Caco-2 (cell line): ENCODE measurements around the gene SWAP70. TPM values are rescaled to one million over a fixed set of nuclear protein-coding genes. Genes with fewer than 3 reads are reported as not detected.

Experiments
- BruUV-seq: library from RNA; stranded (reverse); fragments of 400-500 nt; replicated peaks from 2 replicates; lab custom pipeline; 2021; lab: Mats Ljungman, UMichigan
- CTCF ChIA-PET: fragments of 300-600 bp; sonication (Branson Sonifier 250); formaldehyde crosslinking; loops from one replicate; lab custom pipeline; 2022; ENCODE audit warnings: antibody characterized with exemption; lab: Charles Lee
- POLR2A ChIA-PET: fragments of 300-600 bp; sonication (Branson Sonifier 250); formaldehyde crosslinking; loops from one replicate; lab custom pipeline; 2022; ENCODE audit warnings: antibody characterized with exemption; lab: Charles Lee
- DNase-seq, 2 experiments: peaks; one replicate each; pipeline versions ENCODE4 v3.0.0 to v3.0.0-alpha.2; 2020 to 2022
- H3K27me3 ChIP-seq: replicated peaks from 2 replicates; pipeline ENCODE4 v1.6.0; 2011; ENCODE audit warnings: low read length; ENCODE audit not compliant: control insufficient read depth, insufficient read depth
- H3K36me3 ChIP-seq: 2 replicates; pipeline ENCODE4 v1.5.1; 2011; ENCODE audit warnings: low read length; ENCODE audit not compliant: control insufficient read depth, insufficient read depth
- H3K4me1 ChIP-seq: fragments of 250-450 bp; sonication (Bioruptor Pico); 2 replicates; pipeline ENCODE4 v1.5.1; 2020; ENCODE audit warnings: mild to moderate bottlenecking
- H3K4me3 ChIP-seq: 2 replicates; pipeline ENCODE4 v1.5.1; 2011; ENCODE audit warnings: low read depth, mild to moderate bottlenecking, control low read depth, low read length
- H3K9me3 ChIP-seq: fragments of 250-450 bp; sonication (Bioruptor Pico); 2 replicates; pipeline ENCODE4 v1.5.1; 2020; ENCODE audit warnings: mild to moderate bottlenecking, moderate library complexity
- H3K27ac Mint-ChIP-seq: one replicate; pipeline ENCODE4 v1.8.0; 2022; ENCODE audit warnings: mixed read lengths; ENCODE audit not compliant: unreplicated experiment
- H3K27me3 Mint-ChIP-seq: one replicate; pipeline ENCODE4 v1.8.0; 2022; ENCODE audit warnings: mixed read lengths; ENCODE audit not compliant: insufficient read depth, unreplicated experiment
- H3K36me3 Mint-ChIP-seq: one replicate; pipeline ENCODE4 v1.8.0; 2022; ENCODE audit warnings: mild to moderate bottlenecking, mixed read lengths; ENCODE audit not compliant: insufficient read depth, unreplicated experiment
- H3K4me1 Mint-ChIP-seq: one replicate; pipeline ENCODE4 v1.8.0; 2022; ENCODE audit warnings: low read depth, mixed read lengths; ENCODE audit not compliant: unreplicated experiment
- H3K4me3 Mint-ChIP-seq: one replicate; pipeline ENCODE4 v1.8.0; 2022; ENCODE audit warnings: mild to moderate bottlenecking, moderate library complexity, mixed read lengths; ENCODE audit not compliant: unreplicated experiment
- H3K9me3 Mint-ChIP-seq: one replicate; pipeline ENCODE4 v1.8.0; 2022; ENCODE audit warnings: mixed read lengths; ENCODE audit not compliant: unreplicated experiment
- CTCF ChIP-seq, 2 experiments: fragments of 200-600 bp in 1 of 2; IDR thresholded peaks; 1 replicate in 1 of 2; 2 replicates in 1 of 2; pipeline versions ENCODE4 v1.5.1 to v1.8.0; 2011 to 2022; ENCODE audit warnings: antibody characterized with exemption in 1 of 2, control low read depth in 1 of 2, inconsistent platforms in 1 of 2, low read depth in 1 of 2, low read length in 1 of 2, mild to moderate bottlenecking in 1 of 2, moderate library complexity in 1 of 2; ENCODE audit not compliant: insufficient read depth in 1 of 2, severe bottlenecking in 1 of 2, unreplicated experiment in 1 of 2
- intact Hi-C: fragments of 100-400 bp; cut with micrococcal nuclease; formaldehyde crosslinking; loops from one replicate; pipeline ENCODE4 v1.10.0; 2022; ENCODE audit not compliant: unreplicated experiment
- total RNA-seq: library from RNA; stranded (reverse); gene quantifications from 2 replicates; pipeline ENCODE4 v1.2.3, GENCODE V29; 2022

SWAP70 gene
- total RNA-seq, 1 experiment from 2014 or later, result 42.4 TPM

GRCh38 chr11:9711454-9712307 lies 47.8 kb downstream of the SWAP70 start:
- TF ChIP-seq CTCF (IDR thresholded peaks at IDR 0.05; ENCODE audit: insufficient read depth in 1 of 2, low read depth in 1 of 2, low read length in 1 of 2, severe bottlenecking in 1 of 2, unreplicated experiment in 1 of 2), result no peak
- no peaks in the 10 kb centered on the region for H3K36me3 ChIP-seq
- H3K4me1 ChIP-seq, result no peaks in the 10 kb centered on the region
- no peak for DNase-seq
- Mint-ChIP-seq H3K4me1 (peaks cover 10% of the 10 kb centered on the region), H3K9me3 (no peaks in the 10 kb centered on the region), H3K4me3 (no peak overlapping the region), H3K27ac (peak overlapping the region; percentile 3), H3K27me3 (no peaks in the 10 kb centered on the region), H3K36me3 (peaks cover 17% of the 10 kb centered on the region)
- BruUV-seq, result no TSS peak
- H3K27me3 ChIP-seq, result no peaks in the 10 kb centered on the region
- intact Hi-C loops, result no loop called here
- H3K9me3 ChIP-seq, result no peaks in the 10 kb centered on the region; the same call in 1 of the 2 replicates
- ChIA-PET CTCF (no interaction called here), POLR2A (no interaction called here)
- H3K4me3 ChIP-seq, result no peak overlapping the region

GRCh38 chr11:9714272-9714940 lies 50.5 kb downstream of the SWAP70 start:
- DNase-seq, result no peak
- CTCF ChIA-PET, result interaction anchor here (0.6 kb wide), 1 partner anchor 278 kb away, joined by 4 read pairs; no protein-coding TSS in a partner anchor
- intact Hi-C loops, result no loop called here
- Histone ChIP-seq H3K4me3 (no peak overlapping the region), H3K27me3 (no peaks in the 10 kb centered on the region), H3K9me3 (no peaks in the 10 kb centered on the region), H3K36me3 (no peaks in the 10 kb centered on the region), H3K4me1 (no peaks in the 10 kb centered on the region)
- Mint-ChIP-seq H3K27me3 (no peaks in the 10 kb centered on the region), H3K4me3 (no peak overlapping the region), H3K27ac (no peak overlapping the region), H3K4me1 (peaks cover 6% of the 10 kb centered on the region), H3K36me3 (peaks cover 21% of the 10 kb centered on the region), H3K9me3 (no peaks in the 10 kb centered on the region)
- POLR2A ChIA-PET, result no interaction called here
- no peak for TF ChIP-seq CTCF (IDR thresholded peaks at IDR 0.05; ENCODE audit: insufficient read depth in 1 of 2, low read depth in 1 of 2, low read length in 1 of 2, severe bottlenecking in 1 of 2, unreplicated experiment in 1 of 2)
- BruUV-seq, result TSS peak; percentile 11

- no peak for TF ChIP-seq CTCF (IDR thresholded peaks at IDR 0.05; ENCODE audit: insufficient read depth in 1 of 2, low read depth in 1 of 2, low read length in 1 of 2, severe bottlenecking in 1 of 2, unreplicated experiment in 1 of 2)
- intact Hi-C loops, result no loop called here
- no peaks in the 10 kb centered on the region for H3K27me3 ChIP-seq
- BruUV-seq, result no TSS peak
- H3K4me3 Mint-ChIP-seq, result no peak overlapping the region
- no peaks in the 10 kb centered on the region for H3K27me3 Mint-ChIP-seq
- no peaks in the 10 kb centered on the region for H3K9me3 ChIP-seq
- H3K9me3 Mint-ChIP-seq, result no peaks in the 10 kb centered on the region
- peaks cover 1% of the 10 kb centered on the region; the same call in 1 of the 2 replicates for H3K36me3 ChIP-seq
- peaks cover 6% of the 10 kb centered on the region for H3K4me1 Mint-ChIP-seq
- H3K36me3 Mint-ChIP-seq, result peaks cover 26% of the 10 kb centered on the region
- H3K27ac Mint-ChIP-seq, result peak overlapping the region; percentile 20
- CTCF ChIA-PET, result no interaction called here
- no peak overlapping the region for H3K4me3 ChIP-seq
- H3K4me1 ChIP-seq, result no peaks in the 10 kb centered on the region
- DNase-seq, result no peak
- POLR2A ChIA-PET, result no interaction called here
Measured at GRCh38 chr11:9716275-9717039, 52.6 kb downstream of the SWAP70 start.
